GM11168 (cell line): ENCODE measurements around the gene SMARCAD1.

ENCODE experiments used
- in situ Hi-C: fragments of 300-500 bp; cut with MboI; formaldehyde crosslinking; loops from one replicate; pipeline ENCODE4 v1.12.0; 2022; ENCODE audit warnings: low sequenced_read_pairs; ENCODE audit not compliant: unreplicated experiment

SMARCAD1 gene

DNA sequence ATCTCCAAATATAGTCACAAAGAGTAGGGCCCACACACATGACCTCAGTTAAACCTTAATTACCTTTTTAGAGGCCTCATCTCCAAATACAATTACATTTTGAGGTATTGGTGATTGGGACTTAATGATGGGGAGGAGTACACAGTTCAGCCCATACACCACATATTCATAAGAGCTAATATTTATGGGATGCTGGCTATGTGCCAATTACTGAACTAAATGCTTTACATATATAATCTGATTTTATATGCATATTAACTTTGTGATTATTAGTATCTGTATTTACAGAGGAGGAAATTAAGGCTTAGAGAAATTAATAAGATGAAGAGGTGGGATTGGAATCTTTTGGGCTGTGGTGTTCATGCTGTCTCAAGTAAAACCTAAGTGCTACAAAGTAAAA lies 17.8 kb downstream of the SMARCAD1 start:
- in situ Hi-C loops: no loop called here

DNA sequence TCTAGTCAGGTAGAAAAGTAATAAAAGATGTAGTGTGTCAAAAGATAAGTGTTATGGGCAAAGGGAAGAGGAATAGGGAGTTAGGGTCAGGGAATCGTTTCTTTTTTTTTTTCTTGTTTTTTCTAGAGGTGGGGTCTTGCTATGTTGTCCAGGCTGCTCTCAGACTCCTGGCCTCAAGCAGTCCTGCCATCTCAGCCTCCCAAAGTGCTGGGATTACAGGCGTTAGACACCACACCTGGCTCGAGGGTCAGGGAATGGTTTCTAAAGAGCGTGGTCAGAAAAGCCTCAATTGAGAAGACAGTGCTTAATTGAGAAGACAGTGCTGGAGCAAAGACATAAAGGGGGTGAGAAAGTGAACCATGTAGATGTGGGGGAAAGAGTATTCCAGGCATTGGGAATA lies 19.1 kb downstream of the SMARCAD1 start:
- in situ Hi-C loops: no loop called here

DNA sequence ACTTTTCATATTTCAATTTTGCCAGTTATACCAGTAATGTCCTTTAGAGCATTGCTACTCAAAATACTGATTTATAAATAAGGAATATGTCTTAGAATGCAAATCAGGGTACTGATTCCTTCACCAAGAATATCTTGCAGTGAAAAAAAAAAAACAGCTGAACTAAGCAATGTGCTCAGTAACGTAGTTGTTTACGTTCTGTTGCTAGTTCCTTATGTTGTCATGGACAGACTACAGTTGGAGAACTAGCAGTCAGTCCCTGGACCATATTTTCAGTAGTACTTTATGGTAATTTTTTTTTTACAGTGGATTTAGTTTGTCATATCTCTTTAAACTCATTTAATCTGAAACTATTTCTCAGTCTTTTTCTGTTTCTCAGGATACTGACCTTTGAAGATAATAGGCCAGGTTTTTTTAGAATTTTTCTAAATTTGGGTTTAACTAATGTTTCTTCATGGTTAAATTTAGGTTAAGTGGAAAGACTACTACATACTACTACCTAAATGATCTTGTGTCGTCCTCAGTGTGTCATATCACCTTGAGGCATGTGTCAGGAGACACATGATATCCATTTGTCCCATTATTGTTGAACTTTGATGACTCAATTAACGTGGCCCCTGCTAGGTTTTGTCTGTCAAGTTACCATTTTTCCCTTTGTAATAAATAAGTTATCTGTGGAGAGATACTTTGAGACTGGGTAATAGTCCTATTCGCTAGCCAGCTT lies 21.0 kb downstream of the SMARCAD1 start:
- in situ Hi-C loops: no loop called here

GRCh38 chr4:94232519-94232918 lies 24.9 kb downstream of the SMARCAD1 start:
- in situ Hi-C loops: no loop called here

DNA sequence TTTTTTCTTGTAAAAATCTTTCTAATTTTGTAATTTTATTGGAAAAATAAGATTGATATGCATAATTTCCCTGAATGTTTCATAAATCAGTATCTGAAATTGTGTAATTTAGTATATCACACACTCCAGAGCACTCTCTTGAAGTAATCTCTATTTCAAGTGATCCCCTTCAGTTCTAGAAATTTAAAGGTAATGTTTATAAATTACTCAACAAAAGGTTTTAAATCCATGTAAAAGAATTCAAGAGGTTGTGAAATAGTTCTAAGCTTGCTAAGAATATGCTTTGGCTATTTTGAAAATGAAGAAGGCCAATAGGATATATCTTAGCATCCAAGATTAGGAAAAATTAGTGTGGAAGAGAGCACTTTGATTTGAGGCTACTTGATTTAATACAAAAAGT lies 28.2 kb downstream of the SMARCAD1 start:
- in situ Hi-C loops: no loop called here

GRCh38 chr4:94237271-94237670 lies 29.6 kb downstream of the SMARCAD1 start:
- in situ Hi-C loops: no loop called here

GRCh38 chr4:94238160-94238559 lies 30.5 kb downstream of the SMARCAD1 start:
- in situ Hi-C loops: no loop called here

- in situ Hi-C loops: no loop called here
These were observed 32.7 kb downstream of the SMARCAD1 start for GRCh38 chr4:94240384-94240783.

GRCh38 chr4:94244087-94244828 lies 36.6 kb downstream of the SMARCAD1 start:
- in situ Hi-C loops: no loop called here

DNA sequence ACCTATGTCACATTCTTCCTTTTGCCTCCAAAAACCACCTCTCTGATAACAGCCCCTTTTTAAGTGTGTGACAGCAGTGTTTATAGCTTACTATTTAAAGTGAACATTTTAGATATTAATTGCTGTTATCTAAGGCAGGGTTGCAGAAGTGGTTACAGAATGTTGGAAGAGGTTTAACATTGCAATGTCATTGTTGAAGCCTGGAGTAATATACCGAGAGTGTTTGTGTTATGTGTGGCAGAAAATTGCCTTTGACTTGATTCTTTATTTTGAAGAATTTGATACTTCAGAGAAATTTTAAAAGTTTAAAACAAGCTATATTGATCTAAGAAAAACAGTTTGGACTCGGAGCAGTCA lies 37.1 kb downstream of the SMARCAD1 start:
- in situ Hi-C loops: no loop called here

DNA sequence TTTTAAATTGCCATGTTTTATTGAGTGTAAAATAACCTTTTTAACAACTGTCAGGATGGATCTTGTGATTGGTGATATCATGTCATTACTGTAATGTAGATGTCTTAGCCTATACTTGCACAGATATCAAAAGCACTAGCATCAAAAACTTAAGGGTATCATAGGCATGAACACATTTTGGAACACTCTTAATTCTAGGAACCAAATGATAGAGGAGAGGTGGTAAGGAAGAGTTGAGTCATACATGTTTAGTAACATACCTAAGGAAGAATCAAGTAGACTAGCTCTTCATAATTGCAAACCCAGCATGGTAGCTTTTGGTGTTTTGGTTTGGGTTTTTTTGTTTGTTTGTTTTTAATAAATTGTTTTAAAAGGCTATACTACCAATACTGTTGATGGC lies 43.4 kb downstream of the SMARCAD1 start:
- in situ Hi-C loops: no loop called here

- in situ Hi-C loops: no loop called here
These were observed 45.4 kb downstream of the SMARCAD1 start for GRCh38 chr4:94253036-94253435.

DNA sequence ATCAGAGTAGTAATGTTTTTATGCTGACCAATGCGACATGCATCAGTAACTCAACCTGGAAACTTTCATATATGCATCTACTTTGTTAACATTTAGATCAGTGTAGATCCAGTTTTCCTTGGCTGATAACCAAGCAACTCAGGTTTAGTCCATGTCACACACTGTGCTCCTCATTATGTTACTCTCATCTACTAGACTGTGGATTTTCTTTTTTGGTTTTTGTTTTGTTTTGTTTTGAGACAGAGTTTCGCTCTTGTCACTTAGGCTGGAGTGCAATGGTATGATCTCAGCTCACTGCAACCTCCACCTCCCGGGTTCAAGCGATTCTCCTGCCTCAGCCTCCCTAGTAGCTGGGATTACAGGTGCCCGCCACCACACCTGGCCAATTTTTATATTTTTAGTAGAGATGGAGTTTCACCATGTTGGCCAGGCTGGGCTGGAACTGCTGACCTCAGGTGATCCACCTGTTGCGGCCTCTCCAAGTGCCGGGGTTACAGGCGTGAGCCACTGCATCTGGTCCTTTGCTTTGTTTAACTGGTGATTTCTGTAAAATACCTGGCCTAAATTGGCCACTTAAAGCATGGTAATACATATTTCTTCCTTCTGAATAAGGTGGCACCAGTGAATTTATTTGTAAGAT lies 48.6 kb downstream of the SMARCAD1 start:
- in situ Hi-C loops: no loop called here

DNA sequence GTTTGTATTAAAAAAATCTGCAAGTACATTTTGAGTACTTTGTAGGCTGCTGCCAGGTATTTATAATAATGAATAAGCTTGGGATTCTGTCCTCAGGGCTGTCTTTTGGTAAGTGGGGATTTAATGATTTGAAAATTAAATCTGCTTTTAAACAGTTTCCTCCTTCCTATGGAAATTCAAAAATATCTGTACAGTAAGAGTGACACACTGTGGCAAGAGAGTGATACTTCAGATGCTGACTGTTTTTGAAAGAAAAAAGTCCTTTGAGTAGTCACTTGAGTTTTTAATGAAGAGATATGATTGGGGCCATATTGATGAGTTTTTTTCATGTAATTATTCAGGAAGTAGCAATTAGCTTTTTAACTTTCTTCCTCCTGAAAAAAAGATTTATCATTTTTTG lies 49.2 kb downstream of the SMARCAD1 start:
- in situ Hi-C loops: no loop called here

DNA sequence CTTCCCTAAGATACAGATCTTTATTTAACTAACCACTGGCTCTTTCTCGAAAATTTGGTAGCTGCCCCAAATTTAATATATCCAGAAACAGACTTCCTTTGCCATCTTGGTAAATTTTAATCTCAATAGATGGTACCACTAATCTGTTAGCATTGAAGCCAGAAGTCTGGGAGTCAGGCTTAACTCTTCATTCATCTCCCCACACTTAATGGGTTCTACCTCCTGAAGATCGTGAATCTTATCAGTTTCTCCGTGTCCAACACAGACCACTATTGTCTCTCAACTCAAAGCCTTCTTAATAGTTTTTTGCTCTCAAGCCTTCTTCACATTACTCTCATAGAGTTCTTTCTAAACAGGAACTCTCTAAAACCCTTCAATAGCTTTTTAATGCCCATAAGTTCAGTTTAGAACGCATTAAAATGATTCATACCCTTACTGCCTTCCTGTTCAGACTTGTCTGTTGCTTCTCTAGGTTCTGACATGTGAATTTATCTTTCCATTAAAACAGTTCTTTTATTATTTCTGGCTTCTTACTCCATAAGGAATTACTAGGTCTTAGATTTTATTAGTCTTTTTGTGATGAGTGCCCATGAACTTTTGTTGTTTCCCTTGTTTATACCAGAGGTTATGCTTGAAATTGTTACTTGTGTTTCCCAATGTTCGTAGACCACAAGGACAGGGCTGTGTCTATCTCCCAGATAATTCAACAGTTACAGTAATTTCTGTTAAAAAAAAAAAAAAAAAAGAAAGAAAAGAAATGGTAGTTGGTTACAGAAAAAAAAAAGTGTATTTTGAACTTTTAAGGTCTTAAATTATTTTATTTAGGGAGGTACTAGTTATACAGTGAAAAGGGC lies 54.7 kb downstream of the SMARCAD1 start:
- in situ Hi-C loops: no loop called here

DNA sequence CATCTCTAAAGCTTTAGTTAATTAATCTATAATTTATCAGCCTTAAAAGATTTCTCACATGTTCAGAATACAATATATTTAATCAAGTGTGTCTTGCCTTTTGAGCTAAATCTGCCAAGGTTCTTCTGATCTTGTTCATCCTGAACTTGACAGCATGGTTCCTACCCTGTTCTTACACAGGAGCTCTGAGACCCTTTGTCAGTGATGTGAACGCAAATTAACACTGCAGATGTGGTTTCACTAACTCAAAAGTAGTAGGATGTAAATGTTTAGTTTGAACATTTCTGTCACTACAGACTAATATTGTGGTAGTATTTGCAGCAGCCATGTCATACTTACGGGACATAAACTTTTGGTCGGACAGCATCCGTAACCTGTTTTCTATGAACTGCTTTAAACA lies 59.4 kb downstream of the SMARCAD1 start:
- in situ Hi-C loops: no loop called here

DNA sequence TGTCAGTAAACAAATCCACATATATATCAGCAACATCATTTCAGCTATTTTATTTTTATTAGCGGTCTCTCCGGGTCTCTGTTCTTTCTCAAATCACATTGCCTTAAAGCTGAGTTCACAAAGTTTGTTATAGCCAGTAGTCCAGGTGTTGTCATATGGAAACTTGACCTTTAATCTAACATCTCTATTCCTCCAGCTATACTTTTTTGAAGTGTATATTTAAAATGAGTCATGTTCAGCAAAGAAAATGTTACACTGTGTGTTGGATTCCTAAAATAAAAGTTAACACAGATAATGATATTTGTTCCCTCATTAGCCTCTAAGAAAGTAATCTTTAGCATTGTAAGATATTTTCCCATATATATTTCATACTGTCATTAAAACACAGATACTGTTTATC lies 63.6 kb downstream of the SMARCAD1 start:
- in situ Hi-C loops: no loop called here

DNA sequence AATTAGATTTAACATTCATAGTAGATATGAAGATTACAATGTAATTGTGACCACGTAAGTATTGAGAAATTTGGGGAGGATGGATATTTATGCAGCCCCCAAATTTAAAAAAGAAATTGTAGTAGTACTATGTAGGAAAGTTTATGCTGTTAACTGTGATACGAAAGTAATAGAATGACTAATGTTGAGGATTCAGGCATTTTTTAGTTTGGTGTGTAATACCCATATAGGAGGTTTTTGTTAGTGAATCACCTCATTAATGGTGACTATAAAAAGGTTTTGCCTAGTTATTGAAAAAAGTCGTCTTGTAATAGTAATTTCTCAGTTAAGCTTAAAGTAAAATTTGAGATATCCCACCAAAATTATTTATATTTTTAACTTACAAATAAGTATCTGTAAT lies 67.2 kb downstream of the SMARCAD1 start:
- in situ Hi-C loops: no loop called here

DNA sequence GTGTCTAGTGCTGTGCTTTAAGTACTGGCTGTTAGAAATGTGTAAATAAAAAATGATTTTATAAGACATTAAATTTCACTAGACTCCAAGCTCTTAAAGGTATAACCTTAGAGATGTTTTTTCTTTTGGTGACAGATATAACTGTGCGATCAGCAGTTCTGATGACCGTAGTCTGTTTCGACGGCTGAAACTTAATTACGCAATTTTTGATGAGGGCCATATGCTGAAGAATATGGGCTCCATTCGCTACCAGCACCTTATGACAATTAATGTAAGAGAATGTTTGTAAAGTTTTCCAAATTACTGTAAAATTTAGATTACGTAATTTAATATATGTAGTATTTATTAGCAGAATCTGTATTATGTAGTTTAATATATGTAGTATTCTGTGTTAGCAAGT lies 68.5 kb downstream of the SMARCAD1 start:
- in situ Hi-C loops: no loop called here

GRCh38 chr4:94277534-94277933 lies 69.9 kb downstream of the SMARCAD1 start:
- in situ Hi-C loops: no loop called here

DNA sequence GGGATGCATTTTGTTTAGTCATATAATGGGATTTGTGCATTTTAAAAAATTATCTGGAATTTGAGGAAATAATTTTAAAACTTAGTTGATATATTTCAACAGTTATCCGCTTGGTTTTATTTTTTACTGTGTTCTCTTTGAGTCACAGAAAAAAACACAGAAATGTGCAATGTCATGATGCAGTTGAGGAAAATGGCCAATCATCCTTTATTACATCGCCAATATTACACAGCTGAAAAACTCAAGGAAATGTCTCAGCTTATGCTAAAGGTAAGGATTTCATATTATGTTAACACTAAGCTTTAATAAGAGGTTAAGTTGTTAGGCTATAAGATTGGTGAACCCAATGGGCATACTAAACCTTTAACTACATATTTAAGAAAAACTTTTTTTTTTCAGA lies 71.1 kb downstream of the SMARCAD1 start:
- in situ Hi-C loops: no loop called here
